Measurements from ENCODE around the gene GATD1.

DNA sequence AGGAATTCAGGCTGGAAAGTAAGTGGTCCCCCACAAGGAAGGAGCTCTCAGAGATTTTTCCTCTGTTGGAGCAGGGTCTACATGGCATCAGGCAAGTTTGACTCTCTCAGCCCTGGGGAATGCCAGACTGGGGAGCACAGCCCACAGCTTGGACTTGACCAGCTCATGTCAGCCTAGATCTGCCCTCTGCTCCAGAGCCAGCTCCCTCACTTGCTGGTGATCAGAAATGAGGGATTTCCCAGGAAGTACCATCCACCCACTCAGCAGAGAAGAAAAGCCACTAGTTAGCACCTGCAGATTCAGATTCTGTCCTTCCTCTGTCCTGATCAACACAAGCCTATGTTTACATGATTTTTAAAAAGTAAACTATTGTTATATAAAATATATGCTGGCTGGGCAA, 17.1 kb downstream of the GATD1 start:
- no peak for TF ChIP-seq EGR1 (IDR thresholded peaks at IDR 0.05)
- no peak for TF ChIP-seq EP300 (IDR thresholded peaks at IDR 0.05; ENCODE audit: borderline replicate concordance)
- no peak for TF ChIP-seq CREB1 (IDR thresholded peaks at IDR 0.05; ENCODE audit: low read depth)
- TF ChIP-seq TEAD4 (IDR thresholded peaks at IDR 0.05) = no peak
- no peak for TF ChIP-seq CEBPB (IDR thresholded peaks at IDR 0.05)
- no peak for TF ChIP-seq NFIC (IDR thresholded peaks at IDR 0.05)
